Tibial nerve (tissue), 3 donors: ENCODE data around the gene DOCK9.

ENCODE experiments used
- POLR2A ChIP-seq, 2 donors: fragments of 450-650 bp; IDR thresholded peaks; one replicate each; pipeline ENCODE4 v1.6.1; 2017; ENCODE audit warnings: antibody characterized with exemption in 2 of 2, mild to moderate bottlenecking in 2 of 2, moderate library complexity in 2 of 2
- TF ChIP-seq, protein P1 (sequence below), 5 experiments: fragments of 200-600 bp in 3 of 5; fragments of 450-650 bp in 2 of 5; sonication (generic) in 3 of 5; IDR thresholded peaks; one replicate each; pipeline ENCODE4 v1.5.1; 2016 to 2019; ENCODE audit warnings: antibody characterized with exemption in 5 of 5, mild to moderate bottlenecking in 3 of 5, moderate library complexity in 2 of 5

DNA sequence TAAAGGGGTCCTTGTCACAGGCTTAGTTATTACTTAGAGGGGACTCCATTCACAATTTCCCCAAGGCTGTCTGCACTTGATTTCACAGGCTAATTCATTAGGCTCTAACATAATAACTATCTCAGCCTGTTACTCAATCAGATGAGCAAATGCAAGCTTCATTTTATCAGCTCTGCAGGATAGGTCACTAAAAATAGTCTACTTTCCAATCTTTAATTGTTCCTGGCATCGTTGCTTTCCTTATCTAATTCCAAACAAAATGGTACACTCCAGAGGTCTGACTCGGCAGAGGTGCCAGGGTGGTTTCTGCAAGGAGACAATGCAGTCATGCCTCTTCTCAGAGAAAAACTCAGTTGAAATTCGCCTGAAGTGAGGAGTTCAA is 155.6 kb downstream of the DOCK9 start:
- TF ChIP-seq POLR2A (IDR thresholded peaks at IDR 0.05): no peak
- TF ChIP-seq, protein P1, sequence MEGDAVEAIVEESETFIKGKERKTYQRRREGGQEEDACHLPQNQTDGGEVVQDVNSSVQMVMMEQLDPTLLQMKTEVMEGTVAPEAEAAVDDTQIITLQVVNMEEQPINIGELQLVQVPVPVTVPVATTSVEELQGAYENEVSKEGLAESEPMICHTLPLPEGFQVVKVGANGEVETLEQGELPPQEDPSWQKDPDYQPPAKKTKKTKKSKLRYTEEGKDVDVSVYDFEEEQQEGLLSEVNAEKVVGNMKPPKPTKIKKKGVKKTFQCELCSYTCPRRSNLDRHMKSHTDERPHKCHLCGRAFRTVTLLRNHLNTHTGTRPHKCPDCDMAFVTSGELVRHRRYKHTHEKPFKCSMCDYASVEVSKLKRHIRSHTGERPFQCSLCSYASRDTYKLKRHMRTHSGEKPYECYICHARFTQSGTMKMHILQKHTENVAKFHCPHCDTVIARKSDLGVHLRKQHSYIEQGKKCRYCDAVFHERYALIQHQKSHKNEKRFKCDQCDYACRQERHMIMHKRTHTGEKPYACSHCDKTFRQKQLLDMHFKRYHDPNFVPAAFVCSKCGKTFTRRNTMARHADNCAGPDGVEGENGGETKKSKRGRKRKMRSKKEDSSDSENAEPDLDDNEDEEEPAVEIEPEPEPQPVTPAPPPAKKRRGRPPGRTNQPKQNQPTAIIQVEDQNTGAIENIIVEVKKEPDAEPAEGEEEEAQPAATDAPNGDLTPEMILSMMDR (IDR thresholded peaks at IDR 0.05): no peak
